ENCODE data around the gene ACCS. TPM values are rescaled to one million over a fixed set of nuclear protein-coding genes. Genes with fewer than 3 reads are reported as not detected.

ACCS gene
- total RNA-seq, 4 donors from 2014 or later = 17.7 to 45.8 (median 31.5) TPM

DNA sequence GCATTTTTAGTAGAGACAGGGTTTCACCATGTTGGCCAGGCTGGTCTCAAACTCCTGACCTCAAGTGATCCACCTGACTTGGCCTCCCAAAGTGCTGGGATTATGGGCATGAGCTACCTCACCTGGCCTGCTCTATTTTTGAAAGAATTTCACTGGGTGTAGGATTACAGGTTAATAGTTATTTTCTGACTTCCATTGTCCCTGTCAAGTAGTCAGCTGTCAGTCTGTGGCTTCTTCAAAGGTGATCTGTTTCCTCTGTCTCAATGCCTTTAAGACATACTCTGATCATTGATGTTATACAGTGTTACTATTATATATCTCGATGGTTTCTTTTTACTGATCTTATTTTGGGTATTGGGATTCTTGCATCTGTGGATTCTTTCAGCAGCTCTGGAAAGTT, 19.3 kb downstream of the ACCS start:
- H3K4me1 ChIP-seq = no peaks in the 10 kb centered on the region
- no peak overlapping the region for H3K4me3 ChIP-seq
- 97 to 98% methylated on average over 1 of the region's 1 CpG for WGBS, 2 donors
- no peak overlapping the region for H3K27ac ChIP-seq
- H3K9me3 ChIP-seq = peaks cover 0 to 4% (median 0%) of the 10 kb centered on the region in 4 donors
- no peak for DNase-seq (ENCODE audit: low spot score in 2 of 2)
- peaks cover 0 to 73% (median 0%) of the 10 kb centered on the region in 3 donors for H3K36me3 ChIP-seq
- TF ChIP-seq EP300 (IDR thresholded peaks at IDR 0.05) (no peak), POLR2A (IDR thresholded peaks at IDR 0.05) (no peak), CTCF (IDR thresholded peaks at IDR 0.05) (no peak)
- H3K27me3 ChIP-seq = no peaks in the 10 kb centered on the region

GRCh38 chr11:44088377-44088776, 22.3 kb downstream of the ACCS start:
- H3K27ac ChIP-seq = no peak overlapping the region
- WGBS, 2 donors = 94% methylated on average over 4 of the region's 4 CpGs
- peaks cover 0 to 43% (median 0%) of the 10 kb centered on the region in 3 donors for H3K36me3 ChIP-seq
- peaks cover 0 to 4% (median 0%) of the 10 kb centered on the region in 4 donors for H3K9me3 ChIP-seq
- H3K4me3 ChIP-seq = no peak overlapping the region
- no peaks in the 10 kb centered on the region for H3K4me1 ChIP-seq
- no peak for DNase-seq (ENCODE audit: low spot score in 2 of 2)
- TF ChIP-seq POLR2A (IDR thresholded peaks at IDR 0.05) = no peak
- TF ChIP-seq EP300 (IDR thresholded peaks at IDR 0.05) = no peak
- TF ChIP-seq CTCF (IDR thresholded peaks at IDR 0.05) = no peak
- H3K27me3 ChIP-seq = no peaks in the 10 kb centered on the region

GRCh38 chr11:44088871-44089270, 22.8 kb downstream of the ACCS start:
- H3K27me3 ChIP-seq = no peaks in the 10 kb centered on the region
- H3K27ac ChIP-seq = no peak overlapping the region
- TF ChIP-seq EP300 (IDR thresholded peaks at IDR 0.05) = no peak
- no peak for TF ChIP-seq POLR2A (IDR thresholded peaks at IDR 0.05)
- no peak for TF ChIP-seq CTCF (IDR thresholded peaks at IDR 0.05)
- DNase-seq (ENCODE audit: low spot score in 2 of 2) = no peak
- peaks cover 0 to 4% (median 0%) of the 10 kb centered on the region in 4 donors for H3K9me3 ChIP-seq
- H3K4me1 ChIP-seq = peaks cover 0 to under 1% (median 0%) of the 10 kb centered on the region in 4 donors
- no peak overlapping the region for H3K4me3 ChIP-seq
- WGBS, 2 donors = 80 to 82% methylated on average over 4 of the region's 4 CpGs
- H3K36me3 ChIP-seq = peaks cover 0 to 38% (median 0%) of the 10 kb centered on the region in 3 donors

GRCh38 chr11:44090539-44090938, 24.5 kb downstream of the ACCS start:
- Histone ChIP-seq H3K27me3 (no peaks in the 10 kb centered on the region), H3K4me1 (peaks cover 0 to 16% (median 0%) of the 10 kb centered on the region in 4 donors), H3K4me3 (no peak overlapping the region), H3K9me3 (peaks cover 0 to under 1% (median 0%) of the 10 kb centered on the region in 4 donors), H3K27ac (no peak overlapping the region), H3K36me3 (peaks cover 0 to 31% (median 0%) of the 10 kb centered on the region in 3 donors)
- no peak for DNase-seq (ENCODE audit: low spot score in 2 of 2)
- WGBS, 2 donors = 86 to 93% methylated on average over 1 of the region's 1 CpG
- no peak for TF ChIP-seq POLR2A (IDR thresholded peaks at IDR 0.05)
- no peak for TF ChIP-seq EP300 (IDR thresholded peaks at IDR 0.05)
- TF ChIP-seq CTCF (IDR thresholded peaks at IDR 0.05) = no peak

- H3K9me3 ChIP-seq = no peaks in the 10 kb centered on the region
- TF ChIP-seq POLR2A (IDR thresholded peaks at IDR 0.05) (no peak), CTCF (IDR thresholded peaks at IDR 0.05) (peak; percentile 67 to 80 (median 73)), EP300 (IDR thresholded peaks at IDR 0.05) (no peak)
- DNase-seq (ENCODE audit: low spot score in 2 of 2) = peak; percentile 77 to 96
- no peak overlapping the region for H3K4me3 ChIP-seq
- H3K27ac ChIP-seq = no peak overlapping the region
- peaks cover 0 to 34% (median 8%) of the 10 kb centered on the region in 4 donors for H3K4me1 ChIP-seq
- peaks cover 0 to 4% (median 0%) of the 10 kb centered on the region in 3 donors for H3K36me3 ChIP-seq
- no peaks in the 10 kb centered on the region for H3K27me3 ChIP-seq
- WGBS, 2 donors = 24 to 29% methylated on average over 11 of the region's 11 CpGs
These were observed 28.3 kb downstream of the ACCS start for GRCh38 chr11:44094260-44094868.

Measured in tibial nerve (tissue), 4 donors.